Measurements from ENCODE around the gene C6orf15.

Gene C6orf15

GRCh38 chr6:31112478-31112877 lies at the start of gene C6orf15:
TSS of gene C6orf15 (minus strand) at chr6:31112575. CDS start at chr6:31112555, 20 bp downstream.
- DNase-seq, result no peak

GRCh38 chr6:31161216-31162126 lies 49.1 kb upstream of the C6orf15 start:
- no peak for DNase-seq

DNA sequence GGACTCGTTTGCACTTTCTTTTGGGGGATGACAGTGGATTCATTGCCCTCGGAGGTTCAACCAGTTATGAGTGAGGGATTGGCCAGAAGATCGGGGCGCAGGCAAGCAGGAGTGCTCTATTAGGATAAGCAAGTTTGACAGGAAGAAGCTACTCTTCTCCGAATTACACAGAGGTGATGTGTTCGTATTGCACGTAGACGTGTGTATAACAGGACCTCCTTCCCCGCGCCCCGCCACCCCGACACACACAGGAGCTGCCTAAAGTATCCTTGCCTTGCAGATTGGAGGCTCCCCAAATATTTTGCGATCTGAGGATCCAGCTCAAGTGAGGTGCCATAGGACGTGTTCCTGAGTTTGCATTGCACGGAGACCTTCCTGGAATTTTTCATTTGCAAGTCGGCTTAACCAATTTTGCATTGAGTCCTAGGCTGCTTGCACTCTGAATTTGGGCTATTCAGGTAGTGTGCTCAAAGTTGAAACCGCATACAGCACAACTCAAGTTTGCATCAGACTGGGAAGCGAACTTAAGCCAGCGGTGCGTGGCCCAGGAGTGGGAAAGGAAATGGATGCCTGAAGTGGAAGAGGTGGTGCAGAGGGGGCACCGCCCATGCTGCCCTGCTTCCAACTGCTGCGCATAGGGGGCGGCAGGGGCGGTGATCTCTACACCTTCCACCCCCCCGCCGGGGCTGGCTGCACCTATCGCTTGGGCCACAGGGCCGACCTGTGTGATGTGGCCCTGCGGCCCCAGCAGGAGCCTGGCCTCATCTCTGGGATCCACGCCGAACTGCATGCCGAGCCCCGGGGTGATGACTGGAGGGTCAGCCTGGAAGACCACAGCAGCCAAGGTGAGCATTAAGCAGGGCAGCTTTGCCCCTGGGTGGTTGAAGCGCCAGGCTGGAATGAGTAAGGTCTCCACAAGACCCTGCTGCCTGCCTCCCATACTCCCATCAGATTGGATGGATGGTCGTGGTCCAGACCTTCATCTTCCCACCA lies 46.8 kb upstream of the C6orf15 start:
- peak; percentile 53 for DNase-seq

DNA sequence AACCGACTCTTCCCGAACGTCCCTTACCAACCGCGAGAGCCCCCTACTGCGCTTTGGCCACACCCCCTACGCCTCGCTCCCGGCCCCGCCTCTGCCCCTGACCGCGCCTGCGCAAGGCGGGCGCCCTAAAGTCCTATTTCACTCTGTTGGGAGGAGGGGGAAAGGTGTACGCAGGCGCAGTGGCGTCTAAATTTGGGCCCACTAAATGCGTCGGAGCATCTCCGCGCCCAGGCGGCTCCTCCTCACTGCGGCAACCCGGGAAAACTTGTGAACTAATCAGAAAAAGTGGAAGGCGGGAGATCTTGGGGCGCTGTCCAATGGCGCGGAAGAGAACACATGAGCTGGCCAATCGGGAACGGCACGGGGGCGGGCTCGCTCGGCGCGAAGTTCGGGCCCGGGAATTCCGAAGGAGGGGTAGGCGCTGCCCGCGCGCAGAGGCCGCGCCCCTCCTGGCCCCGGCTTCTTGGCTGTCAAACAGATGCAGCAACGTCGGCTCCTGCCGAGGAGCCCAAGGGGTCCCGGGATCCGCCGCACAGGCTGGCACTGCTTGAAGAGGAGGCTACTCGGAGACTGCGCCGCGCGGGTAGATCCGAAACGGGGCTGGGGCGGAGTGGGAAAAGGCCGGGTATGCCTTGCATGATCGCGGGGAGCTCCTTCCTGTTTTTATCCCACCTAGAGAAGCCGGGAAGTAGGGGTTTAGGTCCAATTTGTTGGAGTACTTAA lies 45.9 kb upstream of the C6orf15 start, which contains the start of gene TCF19:
TSS of gene TCF19 (plus strand) at position 450 of the 723 bp plus-strand sequence. CDS start 881 bp downstream, outside the sequence.
- DNase-seq, result peak; percentile 99

DNA sequence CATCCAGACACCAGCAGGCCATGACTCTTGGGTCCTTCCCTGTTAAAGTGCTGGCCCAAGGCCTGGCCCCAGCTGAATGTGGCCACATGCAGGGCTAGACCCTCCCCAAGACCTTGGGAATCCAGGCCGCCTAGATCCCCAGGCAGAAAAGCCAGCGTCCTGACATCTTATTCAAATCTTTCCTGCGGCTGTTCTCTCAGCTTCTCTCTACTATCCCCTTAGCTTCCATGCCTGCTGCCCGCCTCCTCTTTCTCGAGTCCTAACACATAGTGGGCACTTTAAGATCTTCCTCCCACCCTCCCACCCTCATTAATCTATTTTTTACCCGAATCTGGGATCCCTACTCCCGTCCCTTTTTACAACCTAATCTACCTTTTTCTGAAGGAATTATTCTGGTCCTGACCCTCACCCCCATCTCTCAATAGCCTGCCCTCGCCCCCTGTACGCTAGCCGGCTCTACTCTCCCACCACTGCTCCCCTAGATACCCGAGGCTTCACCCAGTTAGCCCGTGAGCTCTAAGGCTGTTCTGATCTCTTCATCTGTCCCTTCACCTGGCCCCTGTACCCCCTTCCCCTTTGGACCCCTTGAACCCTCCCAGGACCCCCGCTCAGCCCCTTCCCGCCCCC lies 45.3 kb upstream of the C6orf15 start, which contains the start of gene CCHCR1:
TSS of gene CCHCR1 (minus strand) at position 290 of the 627 bp plus-strand sequence. CDS start at position 88, 202 bp downstream.
- DNase-seq, result no peak

DNA sequence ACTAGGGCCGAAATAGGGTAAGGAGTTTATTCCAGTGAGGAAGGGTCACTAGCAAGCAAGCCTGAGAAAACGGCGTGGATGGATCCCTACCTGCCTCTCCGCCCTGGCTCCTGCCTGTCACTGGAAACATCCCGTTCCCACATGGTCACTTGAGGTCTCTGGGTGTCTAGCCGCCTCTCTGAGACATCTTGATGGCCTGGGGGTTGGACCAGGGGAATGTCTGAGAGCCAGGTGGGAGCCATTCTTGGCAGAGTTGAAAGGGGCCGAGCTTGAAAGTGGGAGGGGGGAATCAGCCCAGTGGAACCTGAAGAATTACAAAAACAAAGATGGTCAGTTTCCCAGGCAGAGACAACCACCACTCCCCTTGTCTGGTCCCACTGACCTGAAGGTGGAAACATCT lies 44.3 kb upstream of the C6orf15 start:
- DNase-seq, result no peak

DNA sequence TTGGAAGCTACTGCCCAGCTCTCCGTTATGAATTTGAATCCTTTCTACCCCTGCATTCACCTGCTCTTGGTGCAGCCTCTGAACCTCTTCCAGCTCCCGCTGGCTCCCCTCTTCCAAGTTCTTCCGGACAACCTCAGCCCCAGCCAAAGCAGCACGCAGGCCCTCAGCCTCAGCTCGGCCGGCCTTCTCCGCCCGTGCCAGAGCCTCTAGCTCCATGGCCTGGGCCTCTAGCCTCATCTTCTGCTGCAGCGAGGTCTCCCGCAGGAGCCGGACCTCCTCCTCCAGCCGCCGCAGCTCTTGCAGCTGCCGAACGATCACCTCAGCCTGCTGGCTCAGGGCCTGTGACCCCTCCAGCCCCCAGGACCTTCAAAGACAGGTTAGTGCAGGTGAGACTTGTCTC lies 42.1 kb upstream of the C6orf15 start:
- DNase-seq, result no peak

- no peak for DNase-seq
Measured at GRCh38 chr6:31152781-31153180, 40.4 kb upstream of the C6orf15 start.

GRCh38 chr6:31149827-31150447 lies 37.6 kb upstream of the C6orf15 start:
- no peak for DNase-seq

GRCh38 chr6:31145386-31145785 lies 33.0 kb upstream of the C6orf15 start:
- no peak for DNase-seq

- no peak for DNase-seq
Measured at GRCh38 chr6:31144970-31145340, 32.6 kb upstream of the C6orf15 start.

- no peak for DNase-seq
Measured at GRCh38 chr6:31144296-31144969, 32.1 kb upstream of the C6orf15 start.

GRCh38 chr6:31143148-31143547 lies 30.8 kb upstream of the C6orf15 start:
- no peak for DNase-seq

GRCh38 chr6:31142361-31142761 lies 30.0 kb upstream of the C6orf15 start:
- no peak for DNase-seq

DNA sequence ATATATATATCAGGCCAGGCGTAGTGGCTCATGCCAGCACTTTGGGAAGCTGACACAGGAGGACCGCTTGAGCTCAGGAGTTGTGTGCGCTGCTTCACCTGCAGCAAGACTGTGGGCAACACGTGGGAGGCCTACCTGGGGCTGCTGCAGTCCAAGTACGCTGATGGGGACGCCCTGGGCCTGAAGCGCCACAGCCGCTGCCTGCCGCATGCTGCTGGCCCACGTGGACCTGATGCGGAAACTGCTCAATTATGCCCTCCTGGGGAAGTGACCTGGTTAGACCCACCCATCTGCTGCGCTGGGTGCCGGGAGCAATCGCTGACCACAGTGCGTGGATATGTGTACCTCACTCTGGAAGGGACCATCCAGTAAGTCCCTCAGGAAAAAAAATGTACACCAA lies 28.3 kb upstream of the C6orf15 start:
- no peak for DNase-seq

DNA sequence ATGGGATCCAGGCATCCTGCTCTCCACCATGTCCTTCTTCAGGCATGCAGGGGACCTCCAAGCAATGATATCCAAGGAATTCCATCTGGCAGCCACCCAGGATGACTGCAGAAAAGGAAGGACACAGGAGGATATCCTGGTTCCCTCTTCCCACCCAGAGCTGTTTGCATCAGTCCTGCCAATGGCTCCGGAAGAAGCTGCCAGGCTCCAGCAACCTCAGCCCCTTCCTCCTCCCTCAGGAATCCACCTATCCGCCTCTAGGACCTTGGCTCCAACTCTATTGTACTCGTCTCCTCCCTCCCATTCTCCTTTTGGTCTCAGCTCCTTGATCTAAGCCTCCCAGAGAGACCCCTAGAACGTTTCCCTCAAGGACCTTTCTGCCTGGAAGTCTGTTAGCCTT lies 27.2 kb upstream of the C6orf15 start:
- no peak for DNase-seq

GRCh38 chr6:31138982-31139381 lies 26.6 kb upstream of the C6orf15 start, which contains the start of gene PSORS1C2:
TSS of gene PSORS1C2 (minus strand) at chr6:31139066. CDS start at chr6:31139026, 40 bp downstream.
- no peak for DNase-seq

DNA sequence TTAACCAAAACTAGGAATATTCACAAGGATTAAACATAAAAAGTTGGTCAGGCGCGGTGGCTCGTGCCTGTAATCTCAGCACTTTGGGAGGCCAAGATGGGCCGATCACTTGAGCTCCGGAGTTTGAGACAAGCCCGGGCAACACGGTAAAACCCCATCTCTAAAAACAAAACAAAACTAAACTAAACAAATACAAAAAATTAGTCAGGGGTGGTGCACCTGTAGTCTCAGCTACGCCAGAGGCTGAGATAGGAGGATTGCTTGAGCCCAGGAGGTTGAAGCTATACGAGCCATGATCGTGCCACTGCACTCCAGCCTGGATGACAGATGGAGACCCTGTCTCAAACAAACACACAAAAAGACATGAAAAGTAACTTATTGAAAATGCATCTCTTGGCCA lies 23.3 kb upstream of the C6orf15 start:
- DNase-seq, result no peak

- no peak for DNase-seq
Measured at GRCh38 chr6:31132806-31133205, 20.4 kb upstream of the C6orf15 start.

- no peak for DNase-seq
Measured at GRCh38 chr6:31131595-31131994, 19.2 kb upstream of the C6orf15 start.

DNA sequence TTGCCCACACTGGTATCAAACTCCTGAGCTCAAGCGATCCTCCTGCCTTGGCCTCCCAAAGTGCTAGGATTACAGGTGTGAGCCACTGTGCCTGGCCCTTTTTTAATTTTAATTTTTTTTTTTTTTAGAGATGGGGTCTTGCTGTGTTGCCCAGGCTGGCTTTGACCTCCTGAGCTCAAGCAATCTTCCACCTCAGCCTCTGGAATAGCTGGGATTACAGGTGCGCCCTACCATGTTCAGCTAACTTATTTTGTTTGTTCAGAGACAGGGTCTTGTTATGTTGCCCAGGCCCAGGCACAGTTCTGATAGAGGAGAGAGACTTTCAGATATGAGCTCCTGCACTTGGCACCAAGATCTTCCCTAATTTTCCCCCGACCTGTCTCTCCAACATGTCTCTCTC lies 18.4 kb upstream of the C6orf15 start:
- no peak for DNase-seq

Data from activated CD4-positive, alpha-beta T cell treated with anti-CD3 and anti-CD28 coated beads, Interleukin-2, Interleukin-6, amounts not matched to agents 100 ng/mL and 50 ng/mL, durations not matched to agents 16 hours and 8 hours (primary cell).